Mesodermal cell (in vitro differentiated cells): ENCODE results near the gene SRRM2.

Source experiments
- H3K27ac ChIP-seq: 2 replicates; pipeline ENCODE4 v1.7.0; 2013; ENCODE audit warnings: mild to moderate bottlenecking, low read depth, low read length, moderate library complexity; ENCODE audit not compliant: severe bottlenecking
- H3K36me3 ChIP-seq: 2 replicates; pipeline ENCODE4 v1.7.1; 2013; ENCODE audit warnings: mild to moderate bottlenecking, low read length, moderate library complexity; ENCODE audit not compliant: control insufficient read depth, insufficient read depth
- H3K4me1 ChIP-seq: one replicate; pipeline ENCODE4 v1.7.1; 2013; ENCODE audit warnings: mild to moderate bottlenecking, low read length; ENCODE audit not compliant: insufficient read depth, control insufficient read depth, poor library complexity, severe bottlenecking
- H3K4me3 ChIP-seq: 2 replicates; pipeline ENCODE4 v1.7.0; 2013; ENCODE audit warnings: low read length, control low read depth, mild to moderate bottlenecking; ENCODE audit not compliant: insufficient read depth, poor library complexity, severe bottlenecking; ENCODE audit errors: extremely low read depth
- H3K9me3 ChIP-seq: 2 replicates; pipeline ENCODE4 v1.7.1; 2013; ENCODE audit warnings: mild to moderate bottlenecking, low read length, moderate library complexity; ENCODE audit not compliant: control insufficient read depth
- WGBS, 2 experiments: methylation state at CpG; one replicate each; pipeline ENCODE4 v1.1.5; 2013; ENCODE audit warnings: missing lambda C conversion rate in 2 of 2; ENCODE audit not compliant: insufficient coverage in 2 of 2; 5-methylcytosine and 5-hydroxymethylcytosine counted together

Gene SRRM2

DNA sequence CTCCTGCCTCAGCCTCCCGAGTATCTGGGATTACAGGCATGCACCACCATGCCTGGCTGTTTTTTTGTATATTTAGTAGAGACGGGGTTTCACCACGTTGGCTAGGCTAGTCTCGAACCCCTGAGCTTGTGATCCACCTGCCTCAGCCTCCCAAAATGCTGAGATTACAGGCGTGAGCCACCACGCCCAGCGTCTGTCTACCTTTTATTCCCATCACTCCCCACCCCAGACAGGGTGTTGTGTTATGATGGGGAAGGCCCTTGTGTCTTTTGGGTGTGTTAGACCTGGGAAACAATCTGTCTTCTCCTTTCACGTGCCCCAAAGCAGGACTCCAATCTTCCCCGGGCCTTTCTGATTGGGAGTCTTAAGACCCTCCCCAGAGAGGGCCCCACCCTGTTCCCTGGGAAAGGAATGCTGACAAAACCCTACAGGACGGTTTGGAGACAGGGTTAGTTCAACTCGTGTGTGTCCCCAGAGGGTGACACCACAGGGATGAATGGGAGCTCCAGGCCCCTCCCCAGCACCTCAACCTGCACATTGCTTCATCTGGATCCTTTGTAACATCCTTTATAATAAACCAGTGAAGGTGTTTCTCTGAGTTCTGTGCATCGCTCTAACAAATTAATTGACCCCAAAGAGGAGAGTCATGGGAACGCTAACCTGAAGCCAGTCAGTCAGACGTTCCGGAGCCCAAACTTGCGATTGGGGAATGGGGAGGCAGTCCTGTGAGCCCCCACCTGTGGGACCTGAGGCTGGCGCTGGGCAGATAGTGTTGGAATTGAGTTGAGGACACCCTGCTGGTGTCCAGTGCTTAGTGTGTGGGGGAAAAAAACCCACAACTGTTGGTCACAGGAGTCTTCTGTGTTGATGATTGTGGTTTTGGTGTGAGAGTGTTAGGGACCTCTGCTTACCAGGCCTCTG lies 27.8 kb downstream of the SRRM2 start:
- H3K27ac ChIP-seq, result no peak overlapping the region
- WGBS, 2 experiments, result 77 to 81% methylated on average over 11 to 13 of the region's 17 CpGs
- H3K4me1 ChIP-seq, result peaks cover 7% of the 10 kb centered on the region
- no peak overlapping the region for H3K4me3 ChIP-seq
- peaks cover 7% of the 10 kb centered on the region for H3K36me3 ChIP-seq
- no peaks in the 10 kb centered on the region for H3K9me3 ChIP-seq

DNA sequence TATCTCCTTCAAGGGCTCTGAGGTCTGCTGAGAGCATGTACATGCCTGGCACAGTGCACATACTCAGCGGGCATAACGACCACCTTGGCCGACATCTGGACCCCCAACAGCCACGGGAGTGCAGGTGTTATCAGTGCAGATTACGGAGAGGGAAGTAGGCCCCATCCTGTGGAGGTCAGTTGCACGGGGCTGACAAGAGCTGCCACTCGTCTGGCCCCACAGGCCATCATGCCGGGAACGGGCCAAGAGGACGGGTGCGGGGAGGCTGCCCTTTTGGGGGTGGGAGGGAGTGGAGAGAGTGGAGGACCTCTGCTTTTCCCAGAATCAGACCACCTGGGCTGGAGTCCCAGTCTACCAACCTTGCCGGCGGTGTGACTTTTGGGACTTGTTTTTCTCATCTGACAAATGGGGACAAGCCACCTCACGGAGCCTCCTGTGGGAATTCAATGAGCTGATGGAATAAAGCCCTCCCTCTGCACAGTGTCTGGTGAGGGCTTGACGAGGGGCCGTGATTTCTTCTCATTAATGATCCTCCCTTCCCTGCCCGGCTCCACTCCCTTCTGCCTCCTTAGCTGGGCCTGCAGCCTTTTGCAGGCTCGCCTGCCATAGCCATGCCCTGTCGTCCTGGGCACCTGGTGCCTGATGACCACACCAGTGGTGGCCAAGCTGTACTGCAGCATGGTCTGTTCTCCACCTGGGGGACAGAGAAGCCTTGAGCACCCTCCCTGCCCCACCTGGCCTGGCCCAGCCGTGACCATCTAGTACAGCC lies 30.3 kb downstream of the SRRM2 start:
- no peaks in the 10 kb centered on the region for H3K4me1 ChIP-seq
- H3K36me3 ChIP-seq, result no peaks in the 10 kb centered on the region
- no peak overlapping the region for H3K27ac ChIP-seq
- 92% methylated on average over 15 to 17 of the region's 20 CpGs for WGBS, 2 experiments
- no peaks in the 10 kb centered on the region for H3K9me3 ChIP-seq
- H3K4me3 ChIP-seq, result no peak overlapping the region

DNA sequence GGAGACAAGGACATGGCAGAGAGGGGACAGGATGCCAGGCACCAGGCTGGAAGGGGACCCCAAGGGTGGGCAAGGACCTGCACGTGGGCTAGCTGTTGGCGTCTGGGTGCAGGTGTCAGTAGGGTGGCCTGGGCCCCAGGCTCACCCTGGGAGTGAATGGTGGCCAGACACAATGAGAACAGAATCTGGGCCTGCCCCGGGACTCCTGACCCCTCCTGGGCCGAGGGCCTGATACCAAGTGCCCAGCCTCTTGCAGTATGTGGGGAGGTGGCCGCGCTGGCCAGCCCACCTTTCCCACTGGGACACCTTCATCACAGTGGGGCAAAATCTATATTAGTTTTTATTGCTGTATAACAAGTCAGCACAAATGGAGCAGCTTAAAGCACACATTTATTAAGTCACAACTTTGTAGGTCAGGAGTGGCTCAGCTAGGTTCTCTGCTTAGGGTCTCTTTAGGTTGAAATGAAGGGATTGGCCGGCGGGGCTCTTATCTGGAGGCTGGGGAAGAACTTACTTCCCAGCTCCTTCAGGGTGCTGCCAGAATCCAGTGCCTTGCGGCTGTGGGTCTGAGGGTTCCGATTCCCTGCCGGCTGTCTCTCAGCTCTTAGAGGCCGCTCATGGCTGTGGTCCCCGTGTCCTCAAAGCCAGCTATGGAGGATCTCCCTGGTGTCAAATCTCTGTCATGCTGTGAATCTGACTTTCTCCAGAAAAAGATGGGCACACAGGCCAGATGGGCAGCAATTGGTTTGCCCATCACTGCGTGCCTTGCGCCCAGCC lies 31.3 kb downstream of the SRRM2 start:
- Histone ChIP-seq H3K9me3 (no peaks in the 10 kb centered on the region), H3K36me3 (no peaks in the 10 kb centered on the region), H3K4me1 (no peaks in the 10 kb centered on the region), H3K4me3 (no peak overlapping the region), H3K27ac (no peak overlapping the region)
- 94 to 95% methylated on average over 9 to 14 of the region's 15 CpGs for WGBS, 2 experiments

DNA sequence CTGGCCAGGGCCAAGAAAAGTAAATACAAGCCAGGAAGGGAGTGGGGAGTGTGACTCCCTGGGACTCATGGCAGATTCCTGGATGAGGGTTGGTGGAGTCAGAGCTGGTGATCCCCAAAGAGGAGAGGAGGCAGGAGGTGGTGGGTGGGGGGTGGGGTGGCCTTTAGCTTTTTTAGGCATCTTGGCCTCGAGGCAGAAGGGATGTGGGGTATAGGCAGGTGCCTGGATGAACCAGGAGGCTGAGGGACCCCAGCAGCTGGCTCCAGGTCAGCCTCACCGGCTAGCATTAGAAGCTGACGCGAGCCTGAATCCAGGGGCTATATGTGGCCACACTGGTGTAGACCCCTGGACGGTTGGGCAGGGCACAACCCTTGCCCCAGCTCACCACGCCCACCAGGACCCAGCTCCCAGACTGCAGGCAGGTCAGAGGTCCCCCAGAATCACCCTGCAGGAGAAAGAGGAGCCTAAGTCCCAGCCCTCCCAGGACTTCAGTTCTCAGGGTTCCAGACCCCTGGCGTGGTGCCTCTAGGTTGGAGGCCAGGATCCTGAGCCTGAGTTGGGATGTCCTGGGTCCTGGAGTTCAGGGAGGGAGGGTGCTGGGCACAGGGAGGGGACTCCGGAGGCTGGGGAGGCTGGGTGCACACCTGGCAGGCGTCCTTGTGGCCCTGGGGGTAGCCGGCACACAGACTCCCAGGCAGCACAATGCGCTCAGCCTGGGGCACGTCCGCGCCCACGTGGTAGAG lies 32.1 kb downstream of the SRRM2 start:
- no peaks in the 10 kb centered on the region for H3K9me3 ChIP-seq
- no peak overlapping the region for H3K4me3 ChIP-seq
- H3K27ac ChIP-seq, result no peak overlapping the region
- WGBS, 2 experiments, result 88% methylated on average over 12 of the region's 15 CpGs
- no peaks in the 10 kb centered on the region for H3K4me1 ChIP-seq
- no peaks in the 10 kb centered on the region for H3K36me3 ChIP-seq

DNA sequence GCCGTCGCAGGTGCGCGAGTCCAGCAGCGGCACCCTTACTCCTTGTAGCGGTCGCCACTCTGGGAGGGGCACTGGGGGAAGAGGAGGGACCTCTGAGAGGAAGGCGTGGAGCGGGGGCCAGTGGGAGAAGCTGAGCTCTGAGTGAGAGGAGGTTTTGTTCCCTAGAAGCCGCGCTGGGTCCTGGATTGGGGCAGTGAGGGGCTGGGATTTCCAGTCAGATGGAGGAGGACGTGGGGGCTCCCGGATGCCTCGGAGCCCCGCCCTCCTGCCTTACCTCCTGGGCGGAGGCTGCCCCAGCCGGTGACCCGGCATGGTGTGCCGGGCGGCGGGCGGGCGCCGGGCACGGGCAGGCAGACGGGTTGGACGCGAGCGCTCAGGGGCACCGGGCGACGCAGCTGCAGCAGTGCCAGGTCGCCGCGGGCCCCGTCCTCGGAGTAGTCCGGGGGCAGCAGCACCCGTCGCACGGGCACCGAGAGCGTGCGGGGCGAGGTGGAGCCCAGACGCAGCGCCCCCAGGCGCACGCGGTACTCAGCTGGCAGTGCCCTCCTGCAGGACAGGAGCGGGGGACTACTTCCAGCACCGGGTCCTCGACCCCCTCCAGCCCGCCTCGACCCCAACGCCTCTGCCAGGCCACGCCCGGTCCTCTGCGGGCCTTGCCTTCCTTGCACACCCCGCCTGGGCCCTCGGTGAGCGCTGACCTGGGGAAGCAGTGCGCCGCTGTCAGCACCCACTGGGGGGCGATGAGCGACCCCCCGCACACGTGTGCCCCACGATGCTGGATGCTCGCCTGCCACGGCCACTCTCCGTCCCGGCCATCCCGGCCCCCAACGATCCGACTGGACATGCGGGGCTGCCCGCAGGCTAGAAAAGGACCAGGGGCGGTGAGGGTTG lies 32.9 kb downstream of the SRRM2 start:
- Histone ChIP-seq H3K4me1 (no peaks in the 10 kb centered on the region), H3K27ac (no peak overlapping the region), H3K9me3 (no peaks in the 10 kb centered on the region), H3K4me3 (no peak overlapping the region), H3K36me3 (no peaks in the 10 kb centered on the region)
- WGBS, 2 experiments, result 70 to 71% methylated on average over 61 to 72 of the region's 79 CpGs

DNA sequence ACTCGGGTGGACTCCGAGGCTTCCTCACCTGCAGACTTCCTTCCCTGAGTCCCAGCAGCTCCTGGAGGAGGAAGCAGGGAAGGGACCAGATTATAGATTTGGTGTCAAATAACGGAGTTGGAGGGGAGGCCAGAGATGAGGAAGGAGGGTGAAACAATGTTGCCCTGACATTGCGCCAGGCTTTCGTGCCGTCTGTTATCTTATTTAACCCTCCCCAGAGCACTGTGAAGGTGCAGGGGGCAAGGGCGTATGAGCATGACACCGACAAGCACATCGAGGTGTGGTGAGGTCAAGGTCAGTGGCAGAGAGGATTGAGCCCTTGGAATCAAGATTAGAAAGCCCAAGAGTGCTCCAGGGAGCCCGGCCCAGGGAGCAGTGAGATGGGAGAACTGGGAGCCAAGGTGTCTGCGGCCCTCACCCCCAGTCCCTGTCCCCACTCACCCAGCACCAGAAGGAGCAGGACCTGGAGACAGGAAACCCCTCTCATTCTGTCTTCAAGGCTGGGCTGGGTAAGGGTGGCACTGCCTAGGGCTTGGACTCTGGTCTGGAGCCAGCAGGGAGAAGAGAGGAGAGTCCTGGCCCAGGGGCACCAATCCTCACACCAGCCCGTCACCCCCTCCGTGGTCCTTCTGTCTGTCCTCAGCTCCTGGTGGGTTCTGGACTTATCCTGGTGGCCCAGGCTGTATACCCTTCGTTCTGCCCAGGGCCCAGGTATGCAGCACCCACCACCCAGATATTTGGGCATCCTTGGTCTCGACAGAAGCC lies 33.8 kb downstream of the SRRM2 start:
- Histone ChIP-seq H3K36me3 (no peaks in the 10 kb centered on the region), H3K27ac (no peak overlapping the region), H3K4me3 (no peak overlapping the region), H3K4me1 (no peaks in the 10 kb centered on the region), H3K9me3 (no peaks in the 10 kb centered on the region)
- 88 to 91% methylated on average over 11 to 12 of the region's 15 CpGs for WGBS, 2 experiments

DNA sequence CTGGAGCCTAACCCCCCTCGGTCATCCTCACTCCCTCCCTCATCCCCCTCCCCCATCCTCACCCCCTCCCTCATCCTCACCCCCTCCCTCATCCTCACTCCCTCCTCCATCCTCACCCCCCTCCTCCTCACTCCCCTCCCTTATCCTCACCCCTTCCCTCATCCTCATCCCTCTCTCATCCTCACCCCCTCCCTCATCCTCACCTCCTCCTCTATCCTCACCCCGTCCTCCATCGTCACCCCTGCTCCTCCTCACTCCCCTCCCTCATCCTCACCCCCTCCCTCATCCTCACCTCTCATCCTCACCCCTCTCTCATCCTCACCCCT lies 34.4 kb downstream of the SRRM2 start:
- no peak overlapping the region for H3K27ac ChIP-seq
- H3K9me3 ChIP-seq, result no peaks in the 10 kb centered on the region
- no peak overlapping the region for H3K4me3 ChIP-seq
- no peaks in the 10 kb centered on the region for H3K4me1 ChIP-seq
- H3K36me3 ChIP-seq, result no peaks in the 10 kb centered on the region
- WGBS, 2 experiments, result 82 to 90% methylated on average over 2 of the region's 3 CpGs

DNA sequence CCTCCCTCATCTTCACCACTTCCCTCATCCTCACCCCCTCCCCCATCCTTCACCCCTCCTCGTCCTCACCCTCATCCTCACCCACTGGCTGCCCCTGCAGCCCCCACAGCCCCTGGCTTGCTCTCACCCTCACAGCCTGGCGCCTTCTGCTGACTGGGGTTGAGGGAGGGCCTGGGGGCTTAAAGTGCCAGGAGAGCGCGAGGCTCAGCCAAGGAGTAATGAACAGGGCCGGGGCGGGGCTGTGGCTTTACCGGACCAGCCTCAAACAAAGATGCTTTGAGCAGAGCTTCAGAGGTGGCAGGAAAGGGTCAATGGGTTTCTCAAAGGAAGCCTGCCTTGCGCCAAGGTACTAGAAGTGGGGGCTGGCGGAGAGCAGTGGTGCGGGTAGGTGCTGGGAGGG lies 35.0 kb downstream of the SRRM2 start, which contains the start of gene PRSS33:
TSS of gene PRSS33 (minus strand) at position 155 of the 400 bp plus-strand sequence. CDS start 1,013 bp downstream, outside the sequence.
- Histone ChIP-seq H3K27ac (no peak within 1 kb of the TSS), H3K9me3 (no peaks in the 10 kb centered on the region), H3K4me3 (no peak within 1 kb of the TSS), H3K36me3 (no peaks in the 10 kb centered on the region), H3K4me1 (no peaks in the 10 kb centered on the region)
- WGBS, 2 experiments, result 49 to 55% methylated on average over 7 to 8 of the region's 10 CpGs

DNA sequence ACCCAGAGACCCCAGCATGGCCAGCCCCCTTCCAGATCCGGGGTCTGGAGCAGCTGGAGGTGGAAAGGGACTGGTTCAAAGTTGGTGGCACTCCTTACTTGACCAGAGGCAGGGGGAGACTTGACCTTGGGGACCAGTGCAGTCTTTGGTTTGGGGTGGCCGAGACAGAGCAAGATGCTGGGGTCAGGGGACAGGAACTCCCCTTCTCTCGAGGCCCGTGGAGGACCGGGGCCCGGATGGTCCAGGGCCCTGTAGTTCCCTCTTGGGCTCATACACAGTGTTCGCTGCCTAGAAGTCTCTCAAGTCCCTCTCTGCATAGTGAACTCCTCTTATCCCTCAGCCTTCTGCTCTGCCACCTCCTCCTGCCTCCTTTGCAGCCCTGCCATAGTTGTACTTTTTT lies 35.5 kb downstream of the SRRM2 start:
- no peaks in the 10 kb centered on the region for H3K9me3 ChIP-seq
- H3K4me1 ChIP-seq, result no peaks in the 10 kb centered on the region
- WGBS, 2 experiments, result 51 to 64% methylated on average over 7 of the region's 7 CpGs
- no peaks in the 10 kb centered on the region for H3K36me3 ChIP-seq
- H3K4me3 ChIP-seq, result no peak overlapping the region
- no peak overlapping the region for H3K27ac ChIP-seq
